HG02938 (cell line): ENCODE results near the gene LPXN.

Experiments
- ATAC-seq: cut with Tn5 transposase; IDR thresholded peaks from one replicate; pipeline ENCODE4 v1.9.1; 2021; ENCODE audit warnings: mild to moderate bottlenecking, moderate library complexity; ENCODE audit not compliant: unreplicated experiment

LPXN gene

GRCh38 chr11:58575377-58576020, at the start of gene LPXN:
Gene LPXN (minus strand): TSS chr11:58575856. CDS start chr11:58575772, 84 bp downstream.
- ATAC-seq = no peak

DNA sequence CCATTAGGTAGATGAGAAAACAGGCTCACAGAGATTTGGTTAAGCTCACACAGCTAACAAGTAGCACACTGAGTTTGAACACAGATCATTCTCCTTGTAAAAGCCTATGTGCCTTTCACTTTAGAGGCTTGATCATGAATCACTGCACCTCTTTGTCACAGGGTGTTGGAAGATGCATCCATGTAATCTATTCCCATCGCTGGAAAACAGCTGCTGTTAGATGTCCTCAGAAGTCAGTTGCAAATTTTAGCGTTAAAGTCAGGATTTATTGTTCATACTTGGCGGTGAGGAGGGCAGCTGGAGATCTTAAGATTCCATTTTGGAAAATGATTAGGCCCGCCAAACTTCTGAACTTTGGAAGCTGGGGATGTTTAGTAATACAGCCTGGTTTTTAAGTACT, 49.4 kb upstream of the LPXN start:
- ATAC-seq = no peak

GRCh38 chr11:58622344-58622743, 46.7 kb upstream of the LPXN start, which contains the start of gene CNTF:
Gene CNTF (plus strand): TSS chr11:58622665. CDS start chr11:58622753, 88 bp downstream.
- ATAC-seq = no peak

DNA sequence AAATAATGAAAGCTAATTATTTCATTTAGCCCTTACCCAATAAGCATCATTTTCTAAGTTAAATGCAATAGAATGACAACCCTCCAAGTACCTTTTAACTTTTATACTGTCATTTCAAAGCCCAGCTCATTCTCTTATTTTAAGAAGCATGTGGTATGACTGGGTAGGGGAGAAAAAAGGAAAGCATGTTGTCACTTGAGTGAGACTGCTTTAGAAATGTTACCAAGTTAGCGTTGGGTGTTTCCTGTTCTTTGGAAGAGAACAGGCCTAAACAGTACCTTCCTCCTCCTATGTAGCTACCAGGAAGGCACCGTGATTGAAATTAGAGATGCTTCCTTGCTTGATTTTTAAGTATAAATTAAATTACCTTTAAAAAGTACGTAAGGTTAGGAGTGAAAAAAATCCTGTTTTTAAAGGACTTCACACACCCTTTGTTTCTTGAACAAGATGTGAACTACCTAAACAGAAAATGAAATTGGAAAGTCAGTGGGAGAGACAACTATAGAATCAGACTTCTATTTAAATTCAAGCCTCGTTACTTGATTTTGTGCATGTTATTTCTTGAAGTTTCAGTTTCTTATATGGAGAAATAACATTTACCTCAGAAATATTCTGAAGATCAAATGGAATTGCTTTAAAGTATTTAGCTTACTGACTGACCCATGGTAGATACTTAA, 46.1 kb upstream of the LPXN start:
- no peak for ATAC-seq

- ATAC-seq = no peak
Measured at GRCh38 chr11:58617976-58618557, 42.4 kb upstream of the LPXN start.

- no peak for ATAC-seq
Measured at GRCh38 chr11:58616594-58616993, 40.9 kb upstream of the LPXN start.

DNA sequence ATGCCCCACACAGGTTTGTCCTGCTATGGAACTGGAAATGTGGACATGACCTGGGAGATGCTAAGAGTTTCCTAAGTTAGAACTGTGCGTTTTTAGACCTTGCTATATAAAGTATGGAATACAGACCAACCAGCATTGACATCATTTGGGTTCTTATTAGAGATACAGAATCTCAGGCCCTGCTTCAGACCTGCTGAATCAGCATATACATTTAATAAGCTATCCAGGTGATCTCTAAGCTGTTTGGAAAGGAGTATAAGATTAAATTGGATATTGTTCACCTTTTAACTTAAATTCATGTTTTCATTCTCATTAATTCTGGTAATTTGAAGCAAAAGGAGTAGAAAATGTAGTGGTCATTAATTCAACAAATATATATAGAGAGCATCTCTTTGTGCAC, 39.9 kb upstream of the LPXN start:
- no peak for ATAC-seq

DNA sequence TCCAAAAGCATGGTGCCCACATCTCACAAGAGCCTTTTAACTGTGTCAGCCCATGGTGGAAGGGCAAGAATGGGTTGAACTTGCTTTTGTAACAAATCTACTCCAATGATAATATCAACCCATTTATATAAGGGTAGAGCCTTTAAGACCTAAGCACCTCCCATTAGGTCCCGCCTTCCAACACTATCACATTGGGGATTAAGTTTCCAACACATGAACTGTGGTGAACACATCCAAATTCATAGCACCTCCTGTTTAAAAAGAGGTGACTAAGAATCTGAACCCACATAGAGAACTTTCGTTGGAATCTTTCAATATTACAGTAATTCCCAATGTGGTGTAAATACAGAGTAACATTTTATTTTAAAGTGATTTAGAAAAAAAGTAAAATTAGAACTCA, 37.6 kb upstream of the LPXN start:
- ATAC-seq = no peak

DNA sequence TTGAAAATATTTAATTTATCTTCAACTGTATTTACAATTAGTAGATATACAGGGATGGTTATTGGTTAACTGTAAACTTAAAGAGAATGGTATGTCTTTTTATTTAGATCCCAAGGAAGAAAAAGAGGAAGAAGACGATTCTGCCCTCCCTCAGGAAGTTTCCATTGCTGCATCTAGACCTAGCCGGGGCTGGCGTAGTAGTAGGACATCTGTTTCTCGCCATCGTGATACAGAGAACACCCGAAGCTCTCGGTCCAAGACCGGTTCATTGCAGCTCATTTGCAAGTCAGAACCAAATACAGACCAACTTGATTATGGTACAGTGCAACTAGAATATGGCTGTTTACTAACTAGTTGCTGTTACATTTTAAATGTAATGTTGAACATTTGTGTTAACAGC, 34.1 kb upstream of the LPXN start:
- ATAC-seq = no peak

DNA sequence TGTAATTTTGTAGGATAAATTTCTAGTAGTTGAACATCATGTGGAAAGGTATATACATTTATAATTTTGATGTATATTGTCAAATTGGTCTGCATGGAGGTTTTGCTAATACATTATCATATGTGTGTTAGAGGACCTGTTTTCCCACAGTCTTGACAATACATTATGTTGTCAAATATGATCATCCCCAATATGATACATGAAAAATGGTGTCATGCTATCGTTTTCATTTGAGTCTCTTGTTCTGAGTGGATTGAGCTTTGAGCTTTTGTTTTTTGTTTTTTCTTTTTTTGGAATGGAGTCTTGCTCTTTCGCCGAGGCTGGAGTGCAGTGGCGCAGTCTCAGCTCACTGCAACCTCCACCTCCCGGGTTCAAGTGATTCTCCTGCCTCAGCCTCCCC, 32.7 kb upstream of the LPXN start:
- ATAC-seq = no peak

DNA sequence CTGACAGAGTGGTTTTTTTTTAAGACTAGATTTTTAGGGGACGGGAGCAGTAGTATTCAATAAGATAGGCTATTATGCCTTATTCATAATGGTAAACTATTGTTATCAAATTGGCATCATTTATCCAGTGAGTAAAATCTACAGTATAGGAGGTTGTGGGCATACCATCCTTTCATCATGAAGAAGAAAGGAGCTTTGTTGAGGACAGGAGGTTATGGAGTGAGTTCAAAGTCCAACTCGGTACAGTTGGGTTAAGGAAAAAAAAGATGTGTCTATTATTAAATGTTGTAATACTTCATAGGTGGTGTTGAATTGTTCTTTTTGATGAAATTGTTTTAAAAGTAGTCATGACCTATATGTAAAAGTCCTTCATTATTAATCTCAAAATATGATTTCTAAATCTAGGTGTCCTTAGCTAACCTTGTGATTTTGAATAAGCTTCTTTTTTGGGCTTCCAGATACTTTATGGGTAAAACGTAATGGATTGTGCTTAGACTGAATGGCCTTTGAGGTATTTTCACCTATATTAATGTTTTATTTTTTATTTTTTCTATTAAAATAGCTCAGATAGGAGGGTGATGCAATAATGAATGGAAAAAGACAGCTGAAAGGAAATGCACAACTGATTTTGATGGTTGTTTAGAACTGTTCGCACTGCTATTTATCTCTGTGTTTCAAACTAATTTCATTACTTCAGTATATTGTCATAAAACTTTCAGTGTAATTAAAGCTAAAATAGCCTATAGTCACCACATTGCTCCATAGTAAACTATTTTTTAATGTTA, 31.5 kb upstream of the LPXN start:
- no peak for ATAC-seq

GRCh38 chr11:58600510-58600909, 24.9 kb upstream of the LPXN start:
- ATAC-seq = no peak

DNA sequence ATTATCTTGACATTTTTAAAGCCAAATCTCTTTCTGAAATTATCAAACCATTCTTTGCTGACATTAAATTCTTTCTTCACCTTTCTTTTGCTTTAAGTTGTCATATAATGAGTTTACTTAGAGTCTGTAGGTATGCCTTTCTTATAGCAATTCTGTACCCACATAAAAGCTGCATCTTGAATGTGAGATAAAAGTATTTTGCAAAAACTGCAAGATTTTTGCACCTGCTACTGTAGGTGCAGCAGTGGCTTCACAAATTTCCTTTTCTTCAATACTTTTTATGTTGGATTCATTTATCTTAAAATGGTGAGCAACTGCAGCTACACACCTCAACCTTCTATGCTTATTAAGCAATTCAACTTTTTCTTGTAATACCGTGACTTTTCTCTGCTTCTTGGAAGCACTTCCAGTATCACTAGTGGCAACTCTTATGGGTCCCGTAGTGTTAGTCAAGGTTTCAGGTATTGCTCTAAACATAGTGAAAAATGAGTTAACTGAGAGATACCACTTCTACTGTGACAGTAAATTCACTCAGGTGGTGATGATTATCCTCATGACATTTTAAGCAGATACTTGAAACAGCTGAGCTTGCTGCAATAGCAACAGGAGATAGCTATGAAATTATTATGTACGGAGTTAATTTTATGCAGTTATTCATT, 22.0 kb upstream of the LPXN start:
- no peak for ATAC-seq

DNA sequence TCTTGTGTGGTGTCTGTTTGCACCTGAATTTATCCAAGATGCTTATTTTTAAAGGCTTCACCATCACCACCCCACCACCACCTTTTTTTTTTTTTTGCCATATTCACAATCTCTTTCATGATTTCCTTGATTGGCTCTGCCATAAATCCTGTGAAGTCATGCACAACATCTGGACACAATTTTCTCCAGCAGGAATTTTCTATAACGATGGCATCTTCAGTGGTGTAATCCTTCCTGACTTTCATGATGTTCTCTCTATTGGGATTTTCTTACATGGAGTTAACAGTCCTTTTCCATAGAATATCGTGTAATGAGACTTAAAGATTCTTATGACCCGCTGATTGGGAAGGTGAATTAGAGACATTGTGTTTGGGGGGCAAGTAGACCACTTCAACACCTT, 21.0 kb upstream of the LPXN start:
- no peak for ATAC-seq

DNA sequence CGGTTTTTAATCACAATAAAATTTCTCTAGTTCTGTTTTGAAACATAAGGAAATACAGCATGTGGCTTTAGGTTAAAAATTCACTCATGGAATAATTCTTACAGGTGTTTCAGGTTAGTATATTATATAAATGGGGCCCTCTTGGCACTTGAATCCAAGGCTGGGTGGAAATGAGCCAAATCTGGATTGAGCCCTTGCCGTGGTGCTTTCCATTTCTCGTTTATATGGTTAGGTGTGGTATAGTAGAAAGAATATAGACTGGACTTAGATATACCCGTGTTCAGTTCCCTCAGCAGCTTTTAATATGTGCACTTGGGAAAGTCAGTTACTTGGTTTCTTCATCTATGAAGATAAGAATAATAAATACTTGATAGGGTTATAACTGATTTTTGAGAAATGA, 19.2 kb upstream of the LPXN start:
- no peak for ATAC-seq

- no peak for ATAC-seq
Measured at GRCh38 chr11:58592760-58593472, 17.3 kb upstream of the LPXN start.

DNA sequence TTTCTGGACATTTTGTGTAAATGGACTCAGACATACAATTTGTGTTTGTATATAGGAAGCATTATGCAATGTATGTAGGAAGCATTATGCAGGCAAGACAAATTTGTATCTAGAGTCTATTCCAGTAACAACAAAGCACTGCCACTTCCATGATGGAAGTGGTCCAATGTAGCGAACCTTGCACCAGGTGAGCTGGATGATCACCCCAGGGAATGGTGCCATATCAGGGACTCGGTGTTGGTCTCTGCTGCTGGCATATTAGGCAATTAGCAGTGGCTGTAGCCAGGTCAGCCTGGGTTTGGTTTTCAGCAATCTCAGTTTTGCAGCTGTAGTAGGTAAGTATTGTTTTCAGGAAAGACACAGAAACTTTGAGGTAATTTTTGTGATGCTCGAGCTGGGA, 16.0 kb upstream of the LPXN start:
- ATAC-seq = no peak

DNA sequence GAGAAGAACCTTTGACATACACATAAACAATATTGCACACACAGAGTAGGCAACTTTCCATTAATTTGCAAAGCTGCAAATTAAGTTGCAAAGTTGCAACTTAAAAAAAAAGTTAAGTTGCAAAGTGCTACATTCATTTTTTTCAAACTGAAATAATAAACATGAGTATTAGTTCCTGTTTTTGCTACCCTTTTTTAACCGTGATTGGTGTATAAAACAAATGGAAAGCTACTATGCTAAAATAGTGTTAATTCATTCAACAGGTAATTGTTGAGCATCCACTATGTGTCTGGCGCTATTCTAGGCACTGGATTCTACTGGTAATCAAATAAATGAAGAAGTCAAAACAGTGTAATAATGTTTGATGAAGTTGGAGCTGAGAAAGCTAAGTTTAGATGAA, 11.3 kb upstream of the LPXN start:
- ATAC-seq = no peak

- no peak for ATAC-seq
Measured at GRCh38 chr11:58582437-58582836, 6.8 kb upstream of the LPXN start.

- no peak for ATAC-seq
Measured at GRCh38 chr11:58580311-58580710, 4.7 kb upstream of the LPXN start.
